Cardiac fibroblast (primary cell): ENCODE measurements around the gene PM20D1.

ENCODE experiments used
- DNase-seq, 2 donors: peaks; one replicate each; pipeline versions ENCODE4 v3.0.0 to v3.0.0-alpha.2; 2010; ENCODE audit warnings: low read depth in 2 of 2
- H3K4me3 ChIP-seq, 2 donors: replicated peaks in 1 of 2; 1 replicate in 1 of 2; 2 replicates in 1 of 2; pipeline ENCODE4 v1.5.1; 2011; ENCODE audit warnings: low read depth in 2 of 2, low read length in 2 of 2, mild to moderate bottlenecking in 2 of 2, moderate library complexity in 1 of 2
- CTCF ChIP-seq: IDR thresholded peaks from one replicate; pipeline ENCODE4 v1.5.1; 2011; ENCODE audit warnings: low read depth, mild to moderate bottlenecking, low read length, inconsistent platforms

The PM20D1 gene

GRCh38 chr1:205794011-205794730 is 55.8 kb downstream of the PM20D1 start:
- no peak for TF ChIP-seq CTCF
- DNase-seq = no peak
- no peak overlapping the region for H3K4me3 ChIP-seq

- no peak for DNase-seq
- no peak overlapping the region for H3K4me3 ChIP-seq
- no peak for TF ChIP-seq CTCF
Observed at GRCh38 chr1:205792961-205793673, 56.8 kb downstream of the PM20D1 start.

- no peak overlapping the region for H3K4me3 ChIP-seq
- DNase-seq = no peak
- no peak for TF ChIP-seq CTCF
Observed at GRCh38 chr1:205792481-205792881, 57.5 kb downstream of the PM20D1 start.

GRCh38 chr1:205791568-205792180 is 58.3 kb downstream of the PM20D1 start:
- peak; percentile 84 for TF ChIP-seq CTCF
- DNase-seq = peak; percentile 64 to 68
- no peak overlapping the region for H3K4me3 ChIP-seq

- no peak overlapping the region for H3K4me3 ChIP-seq
- TF ChIP-seq CTCF = no peak
- peak in 1 of 2 donors; percentile 16 for DNase-seq
Observed at GRCh38 chr1:205787287-205787916, 62.5 kb downstream of the PM20D1 start.

GRCh38 chr1:205786601-205787000 is 63.3 kb downstream of the PM20D1 start:
- no peak for DNase-seq
- no peak for TF ChIP-seq CTCF
- no peak overlapping the region for H3K4me3 ChIP-seq
